GM12891 (cell line): ENCODE results near the gene CTSE.

ENCODE experiments used
- POLR2A ChIP-seq: IDR thresholded peaks from 2 replicates; pipeline ENCODE4 v1.6.1; 2011; ENCODE audit warnings: low read depth, low read length, control low read depth
- POLR2AphosphoS5 ChIP-seq: IDR thresholded peaks from 2 replicates; pipeline ENCODE4 v1.6.1; 2011; ENCODE audit warnings: low read depth, low read length, control low read depth
- POU2F2 ChIP-seq: IDR thresholded peaks from 2 replicates; pipeline ENCODE4 v1.6.1; 2011; ENCODE audit warnings: low read depth, mild to moderate bottlenecking, control low read depth, low read length, moderate library complexity
- TAF1 ChIP-seq: IDR thresholded peaks from 2 replicates; pipeline ENCODE4 v1.6.1; 2011; ENCODE audit warnings: low read depth, low read length, control low read depth

DNA sequence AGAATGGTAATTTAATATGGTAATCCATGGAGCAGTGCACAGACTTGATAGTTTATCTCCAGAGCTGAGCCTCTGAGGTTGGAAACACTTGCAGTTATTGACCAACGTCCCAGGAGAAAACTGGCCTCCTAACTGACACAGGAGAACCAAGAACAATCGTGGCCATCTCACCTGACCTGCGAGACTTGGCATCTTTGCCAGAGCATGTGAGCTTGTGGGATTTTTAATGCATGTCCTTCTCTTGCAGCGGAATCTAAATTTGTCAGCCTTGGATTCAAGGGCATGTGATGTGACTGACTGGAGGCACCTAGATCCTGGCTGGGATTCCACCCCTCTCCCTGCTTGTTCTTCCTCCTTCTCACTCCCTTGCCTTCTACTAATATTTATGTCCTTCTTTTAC, 52.6 kb downstream of the CTSE start:
- TF ChIP-seq POLR2A: no peak
- TF ChIP-seq POLR2AphosphoS5: no peak
- TF ChIP-seq POU2F2: no peak
- TF ChIP-seq TAF1: no peak
